Lung (tissue), 12 donors: ENCODE results near the gene SHMT1. TPM values are rescaled to one million over a fixed set of nuclear protein-coding genes. Genes with fewer than 3 reads are reported as not detected.

Experiments
- ATAC-seq: fragments of 200-7000 bp; cut with Tn5 transposase; one replicate; pipeline ENCODE4 v1.9.1; 2020; ENCODE audit warnings: moderate number of reproducible peaks; ENCODE audit not compliant: insufficient read depth, low FRiP score
- DNase-seq, 3 donors: peaks; one replicate each; pipeline ENCODE4 v3.0.0-alpha.2; 2013 to 2017
- H3K27ac ChIP-seq, 2 donors: one replicate each; pipeline ENCODE4 v1.5.1; 2013; ENCODE audit warnings: mild to moderate bottlenecking in 2 of 2, moderate library complexity in 2 of 2, control low read depth in 1 of 2, inconsistent platforms in 1 of 2, low read depth in 1 of 2, low read length in 1 of 2
- H3K27me3 ChIP-seq, 3 donors: one replicate each; pipeline ENCODE4 v1.5.1; 2013; ENCODE audit warnings: low read length in 2 of 3; ENCODE audit not compliant: control insufficient read depth in 3 of 3, insufficient read depth in 3 of 3
- H3K36me3 ChIP-seq, 4 donors: one replicate each; pipeline ENCODE4 v1.5.1; 2013; ENCODE audit warnings: low read length in 4 of 4, mild to moderate bottlenecking in 1 of 4, moderate library complexity in 1 of 4; ENCODE audit not compliant: control insufficient read depth in 4 of 4, insufficient read depth in 4 of 4
- H3K4me1 ChIP-seq, 5 donors: one replicate each; pipeline ENCODE4 v1.5.1; 2013; ENCODE audit warnings: low read length in 5 of 5, mild to moderate bottlenecking in 2 of 5, moderate library complexity in 1 of 5; ENCODE audit not compliant: control insufficient read depth in 5 of 5, insufficient read depth in 5 of 5
- H3K4me3 ChIP-seq: one replicate; pipeline ENCODE4 v1.5.1; 2013; ENCODE audit warnings: mild to moderate bottlenecking, control low read depth, moderate library complexity
- H3K9ac ChIP-seq, 2 donors: one replicate each; pipeline ENCODE4 v1.5.1; 2013; ENCODE audit warnings: low read length in 2 of 2, control low read depth in 1 of 2; ENCODE audit not compliant: insufficient read depth in 1 of 2
- H3K9me3 ChIP-seq, 4 donors: one replicate each; pipeline ENCODE4 v1.5.1; 2013; ENCODE audit warnings: low read length in 3 of 4, mild to moderate bottlenecking in 1 of 4, moderate library complexity in 1 of 4; ENCODE audit not compliant: control insufficient read depth in 4 of 4, insufficient read depth in 3 of 4
- CTCF ChIP-seq: IDR thresholded peaks from 2 replicates; pipeline ENCODE4 v1.5.1; 2012; ENCODE audit warnings: mild to moderate bottlenecking; ENCODE audit errors: control extremely low read depth, extremely low read depth
- WGBS, 2 donors: extraction: QIAGEN DNeasy Blood & Tissue Kit; methylation state at CpG; one replicate each; pipeline ENCODE4 v1.1.7; 2013; 5-methylcytosine and 5-hydroxymethylcytosine counted together
- polyA plus RNA-seq, 2 donors: library from polyadenylated mRNA; stranded (reverse); fragments of 200-250 nt; gene quantifications; one replicate each; pipeline ENCODE4 v1.2.1, GENCODE V29; 2013
- total RNA-seq, 2 donors: library from RNA; depleted of rRNA in 1 of 2; stranded (reverse); fragments of >200 nt in 1 of 2; gene quantifications; one replicate each; pipeline ENCODE4 v1.2.1, GENCODE V29; 2014 to 2021
- donor health status: control.
- donor health status: control.
- donor health status: Bipolar disorder and iron deficiency.
- donor health status: healthy.
- donor health status: DM: yes; HTN: yes; CAD: no.

SHMT1 gene
- total and polyA plus RNA-seq, 4 donors: 14.2 to 42.3 (median 25.3) TPM

- H3K4me1 ChIP-seq: no peaks in the 10 kb centered on the region
- H3K36me3 ChIP-seq: no peaks in the 10 kb centered on the region
- ATAC-seq (no peak), DNase-seq (no peak)
- H3K27ac ChIP-seq: no peak overlapping the region
- no peak overlapping the region for H3K4me3 ChIP-seq
- no peaks in the 10 kb centered on the region for H3K27me3 ChIP-seq
- no peak for TF ChIP-seq CTCF
- H3K9ac ChIP-seq: no peak overlapping the region
- no peaks in the 10 kb centered on the region for H3K9me3 ChIP-seq
- WGBS, 2 donors: 51 to 59% methylated on average over 5 of the region's 5 CpGs
These were observed 7.4 kb upstream of the SHMT1 start for GRCh38 chr17:18370761-18371160.

GRCh38 chr17:18368946-18369345 lies 5.6 kb upstream of the SHMT1 start:
- H3K9ac ChIP-seq: no peak overlapping the region

GRCh38 chr17:18364166-18364565 lies 816 bp upstream of the SHMT1 start:
- no peak for TF ChIP-seq CTCF
- WGBS, 2 donors: 93% methylated on average over 6 of the region's 6 CpGs
- no peaks in the 10 kb centered on the region for H3K9me3 ChIP-seq

More at GRCh38 chr17:18368946-18369345, 5.6 kb upstream of the SHMT1 start:
- no peaks in the 10 kb centered on the region for H3K4me1 ChIP-seq
- ATAC-seq (no peak), DNase-seq (no peak)
- WGBS, 2 donors: 84% methylated on average over 8 of the region's 8 CpGs
- no peaks in the 10 kb centered on the region for H3K9me3 ChIP-seq
- H3K27me3 ChIP-seq: no peaks in the 10 kb centered on the region
- no peak for TF ChIP-seq CTCF
- H3K27ac ChIP-seq: no peak overlapping the region
- H3K4me3 ChIP-seq: no peak overlapping the region
- no peaks in the 10 kb centered on the region for H3K36me3 ChIP-seq

GRCh38 chr17:18362698-18363100 lies 651 bp downstream of the SHMT1 start:
- 5 to 6% methylated on average over 14 of the region's 14 CpGs for WGBS, 2 donors
- no peak for TF ChIP-seq CTCF
- Histone ChIP-seq H3K4me1 (peaks cover 0 to 8% (median 0%) of the 10 kb centered on the region in 5 donors), H3K9ac (peak overlapping the region; percentile 46 to 78), H3K4me3 (peak overlapping the region; percentile 75), H3K27ac (peak overlapping the region; percentile 40 to 85), H3K36me3 (peaks cover 0 to 2% (median under 1%) of the 10 kb centered on the region in 4 donors), H3K27me3 (no peaks in the 10 kb centered on the region), H3K9me3 (no peaks in the 10 kb centered on the region)
- ATAC-seq (no peak), DNase-seq (peak; percentile 30 to 40 (median 31))

More at GRCh38 chr17:18364166-18364565, 816 bp upstream of the SHMT1 start:
- Histone ChIP-seq H3K27ac (no peak overlapping the region), H3K9ac (no peak overlapping the region), H3K4me1 (peaks cover 0 to 8% (median 0%) of the 10 kb centered on the region in 5 donors), H3K36me3 (peaks cover 0 to 1% (median under 1%) of the 10 kb centered on the region in 4 donors), H3K4me3 (no peak overlapping the region), H3K27me3 (no peaks in the 10 kb centered on the region)
- DNase-seq: no peak
- ATAC-seq: no peak
